Stimulated activated CD4-positive, alpha-beta T cell treated with anti-CD3 and anti-CD28 coated beads, Interleukin-1b, Interleukin-23, amount 100 ng/mL, for 4 hours (primary cell): ENCODE results near the gene CYP19A1.

Experiments
- DNase-seq, 2 donors: peaks; one replicate each; pipeline ENCODE4 v3.0.0-alpha.2; 2020; ENCODE audit warnings: low read depth in 2 of 2

The CYP19A1 gene

DNA sequence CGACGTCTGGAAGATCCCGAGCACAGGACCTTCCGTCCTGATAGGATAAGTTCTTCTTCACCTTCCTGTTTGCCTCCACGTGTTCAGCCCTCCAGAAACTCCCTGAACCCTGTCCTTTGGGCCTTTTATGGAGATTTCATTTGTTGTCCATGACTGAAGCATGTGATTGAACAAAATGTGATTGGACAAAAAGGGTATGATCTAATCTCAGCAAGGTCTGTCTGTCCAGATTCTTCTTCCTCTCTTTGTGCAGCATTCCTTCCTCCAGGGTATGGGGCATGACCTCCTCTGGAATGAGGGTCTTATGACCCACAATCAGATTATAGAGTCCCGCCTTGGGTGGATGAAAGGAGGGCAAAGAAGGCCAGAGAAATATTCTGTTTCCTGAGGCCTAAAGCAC, at the start of gene CYP19A1:
CYP19A1 (minus strand) TSS at position 101 of the 400 bp plus-strand sequence. CDS start 95,684 bp downstream, outside the sequence.
- no peak for DNase-seq

DNA sequence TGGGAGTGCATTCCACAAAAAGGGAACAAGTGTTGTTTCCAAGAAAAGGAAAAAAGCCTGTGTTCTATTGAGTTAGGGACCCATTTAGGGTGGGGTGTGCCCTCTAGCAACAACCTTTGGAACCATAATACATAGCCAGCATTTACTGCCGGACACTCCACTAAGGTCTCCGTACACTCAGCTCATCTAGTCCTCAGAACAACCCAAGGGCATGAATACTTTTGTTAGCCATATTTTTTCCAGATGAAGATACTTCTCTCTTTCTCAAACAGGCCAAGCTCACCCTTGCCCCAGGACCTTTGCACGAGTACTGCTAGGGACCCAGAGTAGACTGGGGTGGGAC, 49.3 kb upstream of the CYP19A1 start:
- no peak for DNase-seq

DNA sequence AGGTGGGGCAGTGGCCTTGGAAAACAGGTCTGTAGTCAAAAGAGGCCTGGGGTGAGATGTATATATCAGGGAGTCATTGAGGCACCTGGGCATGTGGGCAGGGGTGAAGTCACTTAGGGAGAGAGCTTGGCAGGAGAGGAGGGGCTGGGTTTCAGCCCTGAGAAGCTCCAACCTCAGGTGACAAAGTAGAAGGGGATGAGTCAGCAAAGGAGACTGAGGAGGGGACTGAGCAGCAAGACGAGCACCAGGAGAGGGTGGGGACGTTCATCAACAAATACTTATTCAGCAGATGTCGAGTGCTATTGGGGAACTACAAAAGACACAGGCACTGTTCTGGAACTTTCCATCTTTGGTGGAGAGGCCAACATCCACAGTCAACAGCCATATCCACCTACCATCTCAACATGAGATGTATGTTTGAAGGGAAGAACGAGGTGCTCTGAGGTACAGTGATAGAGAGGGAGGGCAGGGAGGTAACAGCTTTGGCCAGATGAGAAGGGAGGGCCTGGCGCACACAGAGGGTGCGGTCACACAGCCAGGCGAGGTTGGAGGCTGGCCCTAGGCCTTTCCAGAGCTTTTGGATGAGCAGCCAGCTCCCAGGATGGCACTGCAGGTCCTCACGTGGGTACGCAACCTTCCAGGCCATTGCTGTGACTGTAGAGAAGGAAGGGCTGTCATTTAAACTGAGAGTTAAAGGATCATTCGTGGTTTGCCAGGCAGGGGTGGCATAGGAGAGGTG, 48.7 kb upstream of the CYP19A1 start:
- DNase-seq, result no peak

DNA sequence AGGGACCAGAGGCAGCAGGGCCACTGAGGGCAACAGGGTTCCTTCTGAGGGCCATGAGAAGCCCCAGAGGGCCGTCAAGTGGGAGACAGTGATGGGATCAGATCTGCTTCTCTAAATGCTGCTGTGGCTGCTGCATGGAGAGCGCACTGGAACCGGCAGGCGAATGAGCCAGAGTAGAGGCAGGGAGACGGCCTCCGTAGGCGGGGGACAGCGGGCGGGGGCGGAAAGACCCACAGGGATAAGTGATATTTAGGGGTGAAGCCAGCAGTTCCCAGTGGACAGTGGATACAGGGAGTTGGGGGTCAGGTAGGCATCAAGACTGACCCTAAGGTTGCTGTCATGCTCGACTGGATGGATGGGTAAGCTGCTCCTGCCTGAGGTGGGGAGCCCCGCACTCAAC, 48.1 kb upstream of the CYP19A1 start:
- no peak for DNase-seq

DNA sequence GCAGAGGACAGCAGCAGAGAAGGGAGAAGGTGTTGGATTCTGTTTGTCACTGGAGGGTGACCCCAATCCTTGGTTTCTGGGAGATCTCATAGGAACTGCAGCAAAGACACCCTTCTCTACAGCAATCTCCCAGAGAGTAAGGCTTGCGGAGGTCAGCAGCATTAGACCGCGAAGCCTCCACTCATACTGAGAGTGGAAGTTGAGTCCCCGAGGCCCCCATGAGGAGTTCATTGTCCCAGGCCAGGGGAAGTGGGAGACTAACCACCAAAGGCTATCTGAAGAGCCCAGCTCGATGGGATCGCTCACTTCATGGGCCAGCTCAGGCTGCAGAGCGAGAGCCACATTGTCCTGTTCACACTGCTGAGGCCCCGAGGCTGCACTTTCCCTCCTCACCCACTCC, 47.6 kb upstream of the CYP19A1 start:
- no peak for DNase-seq

DNA sequence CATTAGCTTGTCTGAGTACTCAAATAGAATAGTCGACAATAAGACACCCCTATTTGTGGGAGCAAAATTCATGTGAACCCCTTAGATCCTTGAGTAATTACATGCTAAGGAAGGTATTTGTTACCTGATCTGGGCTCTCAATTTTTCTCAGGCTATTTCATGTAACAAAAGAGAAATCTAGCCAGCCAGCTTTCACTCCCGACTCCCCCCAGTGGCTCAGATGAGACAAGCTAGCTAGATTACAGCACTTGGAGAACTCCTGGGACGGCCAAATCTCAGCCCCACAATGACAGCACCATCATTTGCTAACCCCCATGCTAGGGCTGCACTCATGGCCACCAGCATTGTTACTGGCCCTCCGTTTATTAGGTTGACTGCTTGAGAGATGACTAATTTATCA, 44.4 kb upstream of the CYP19A1 start:
- no peak for DNase-seq

DNA sequence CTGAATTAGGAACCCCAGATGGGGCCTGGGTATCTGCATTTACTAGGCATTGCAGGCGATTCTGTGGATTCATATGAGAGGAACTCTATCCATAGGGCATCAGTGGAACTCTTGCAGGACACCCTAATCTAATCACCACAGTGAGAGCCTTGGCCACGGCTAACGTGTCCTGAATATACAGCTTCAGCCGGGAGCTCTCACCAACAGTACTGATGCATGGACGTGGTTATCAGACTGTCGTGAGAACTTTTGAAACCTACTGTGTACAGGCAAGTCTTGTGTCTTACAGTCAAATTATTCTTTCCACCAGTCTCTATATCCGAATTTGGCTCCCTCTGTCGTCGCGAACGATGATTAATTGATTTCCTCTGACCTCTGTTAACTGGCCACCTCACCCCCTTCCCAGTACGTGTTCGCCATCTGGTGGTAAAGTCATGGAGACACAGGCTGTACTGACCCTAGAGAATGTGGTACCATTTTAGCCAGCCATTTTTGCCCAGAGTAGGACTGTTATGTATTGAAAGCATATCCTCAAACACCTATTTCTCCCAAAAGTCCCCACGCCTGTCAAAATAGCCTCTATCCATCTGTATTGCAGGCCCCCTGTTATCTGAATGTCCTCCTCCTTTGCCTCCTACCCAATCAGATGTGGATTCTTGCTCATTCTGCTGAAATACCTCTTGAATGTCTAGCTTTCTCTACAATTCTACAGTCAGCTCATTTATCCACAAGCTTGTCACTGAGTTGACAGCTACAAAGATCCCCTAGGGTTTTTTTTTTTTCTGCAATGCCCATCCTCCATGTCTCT, 42.8 kb upstream of the CYP19A1 start:
- DNase-seq, result no peak

DNA sequence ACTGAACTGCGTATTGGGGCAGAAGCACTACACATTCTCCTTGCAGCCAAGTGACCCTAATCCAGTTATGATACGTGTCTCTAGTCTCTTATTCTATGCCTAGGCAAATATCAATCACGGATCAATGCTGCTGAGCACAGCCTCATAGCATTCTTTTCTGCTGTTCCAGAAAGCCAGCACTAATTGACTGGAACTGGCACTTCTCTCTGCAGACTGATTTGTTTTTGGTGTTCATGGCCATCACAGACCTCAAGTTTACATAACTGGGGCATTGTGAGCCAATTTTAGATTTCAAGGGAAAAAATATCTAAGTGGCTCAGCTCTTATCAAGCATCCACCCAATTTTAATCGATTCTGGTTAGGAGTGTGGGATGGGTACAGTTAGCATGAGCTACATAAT, 41.0 kb upstream of the CYP19A1 start:
- DNase-seq, result no peak

DNA sequence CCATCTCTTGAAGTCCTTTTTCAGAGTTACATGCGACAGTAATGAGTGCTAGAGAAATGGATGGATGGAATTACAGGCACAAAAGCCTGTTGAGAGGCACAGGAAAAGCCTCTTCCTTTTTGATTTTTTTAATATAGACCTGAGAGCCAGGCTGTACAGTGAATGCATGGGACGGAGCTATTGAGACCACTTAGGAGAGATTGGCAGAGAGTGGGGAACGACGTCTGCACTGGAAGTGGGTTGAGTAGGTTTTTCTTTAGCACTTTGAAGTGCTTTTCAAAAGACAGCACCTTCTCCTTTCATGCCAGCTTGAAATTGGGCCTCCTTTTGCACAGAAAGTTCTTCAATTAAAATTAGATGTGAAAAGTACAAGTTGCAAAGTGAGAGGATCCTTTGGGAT, 40.0 kb upstream of the CYP19A1 start:
- DNase-seq, result no peak

DNA sequence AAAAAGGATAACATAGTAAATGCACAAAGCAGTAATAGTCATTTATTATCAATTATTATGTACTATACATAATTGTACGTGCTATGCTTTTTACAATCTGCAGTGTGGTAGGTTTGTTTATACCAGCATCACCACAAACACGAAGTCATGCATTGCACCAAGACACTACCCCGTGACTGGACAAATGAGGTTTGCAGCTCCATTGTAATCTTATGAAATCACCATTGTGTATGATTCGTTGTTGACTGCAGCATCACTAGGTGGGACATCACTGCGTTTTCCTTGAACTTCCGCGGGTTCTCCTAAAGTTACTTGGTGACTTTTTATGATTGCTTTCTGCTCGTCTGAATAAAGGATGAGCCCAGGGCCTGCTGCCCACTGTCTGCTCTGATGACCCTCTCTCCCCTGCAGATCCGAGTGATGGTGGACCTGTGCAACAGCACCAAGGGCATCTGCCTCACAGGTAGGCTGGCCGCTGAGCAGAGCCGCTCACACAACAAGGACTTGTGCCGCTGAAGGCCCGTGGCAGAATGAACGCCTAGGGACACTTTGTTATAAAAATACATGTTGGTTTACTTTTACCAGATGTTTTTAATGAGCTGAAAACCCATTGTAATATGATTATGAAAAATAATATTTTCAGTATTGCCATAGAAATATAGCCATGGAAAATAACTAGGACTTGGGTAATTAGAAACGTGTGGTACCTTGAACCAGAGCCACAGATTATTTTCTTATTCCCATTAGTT, 38.8 kb upstream of the CYP19A1 start:
- DNase-seq, result no peak

DNA sequence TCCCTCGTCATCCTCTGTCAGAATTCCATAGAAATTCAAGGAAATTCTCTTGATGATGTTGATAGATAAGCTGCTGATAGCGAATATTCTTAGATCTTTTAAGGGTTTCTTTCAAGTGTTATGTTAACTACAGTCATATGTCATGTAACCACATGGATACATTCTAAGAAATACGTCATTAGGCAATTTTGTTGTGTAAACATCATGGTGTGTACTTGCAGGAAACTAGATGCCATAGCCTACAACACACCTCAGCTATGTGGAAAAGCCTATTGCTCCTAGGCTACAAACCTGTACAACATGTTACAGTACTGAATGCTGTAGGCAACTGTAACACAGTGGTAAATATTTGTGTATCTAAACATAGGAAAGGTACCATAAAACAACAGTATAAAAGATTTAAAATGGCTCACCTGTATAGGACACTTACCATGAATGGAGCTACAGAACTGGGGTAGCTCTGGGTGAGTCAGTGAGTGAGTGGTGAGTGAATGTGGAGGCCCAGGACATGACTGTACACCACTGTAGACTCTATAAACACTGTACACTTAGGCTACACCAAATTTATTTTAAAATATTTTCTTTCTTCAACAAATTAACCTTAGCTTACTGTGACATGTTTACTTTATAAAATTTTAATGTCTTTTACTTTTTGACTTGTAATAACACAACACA, 37.7 kb upstream of the CYP19A1 start:
- DNase-seq, result no peak

DNA sequence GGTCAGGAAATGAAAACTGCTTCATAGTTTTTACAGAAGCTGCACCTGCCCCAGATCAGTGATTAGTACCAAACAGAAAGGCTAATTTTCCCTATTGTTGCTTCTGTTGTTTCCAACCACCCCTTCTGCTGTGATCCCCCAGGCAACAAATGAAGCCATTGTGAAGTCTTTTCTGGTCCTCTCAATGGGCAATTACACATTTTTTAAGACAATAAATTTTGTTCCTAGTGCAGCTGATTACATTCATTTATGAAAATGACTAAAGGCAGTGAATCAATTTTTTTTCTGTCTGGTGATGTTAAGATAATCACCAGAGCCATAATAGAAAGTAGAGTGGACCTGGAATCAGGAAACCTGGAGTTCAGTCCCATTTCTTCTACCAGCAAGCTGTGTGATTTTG, 35.7 kb upstream of the CYP19A1 start:
- DNase-seq, result no peak

DNA sequence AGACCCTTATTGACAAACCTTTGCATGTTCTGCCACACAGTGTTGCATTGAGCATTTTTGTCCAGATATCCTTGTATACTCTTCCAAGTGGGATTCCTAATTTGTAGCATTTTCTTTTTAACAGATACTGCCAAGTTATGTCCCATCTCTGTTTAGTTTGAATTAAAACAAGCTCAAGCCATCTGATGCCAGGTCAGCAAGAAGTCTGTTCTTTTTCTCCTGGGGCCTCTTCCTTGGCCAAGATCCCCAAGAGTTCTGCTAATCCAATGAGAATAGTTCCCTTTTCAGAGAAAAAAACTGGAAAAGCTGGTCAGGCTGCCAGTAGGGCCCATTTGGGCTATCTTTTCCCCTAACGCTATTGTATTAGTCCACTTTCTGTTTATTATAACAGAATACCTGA, 32.9 kb upstream of the CYP19A1 start:
- DNase-seq, result no peak

DNA sequence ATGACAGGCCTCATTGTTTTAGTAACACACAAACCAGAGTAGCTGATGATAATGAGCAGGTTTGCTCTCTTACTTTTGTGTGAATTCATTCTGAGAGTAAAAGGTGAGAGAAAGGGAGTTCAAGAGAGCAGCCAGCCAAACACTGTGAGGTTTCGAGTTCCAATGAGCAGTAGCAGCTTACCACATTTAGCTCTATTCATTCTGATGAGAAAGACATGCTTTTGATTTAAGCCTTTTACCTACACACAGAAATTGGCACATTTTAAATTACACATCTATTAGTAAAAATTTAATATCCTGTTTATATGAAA, 31.0 kb upstream of the CYP19A1 start:
- no peak for DNase-seq

DNA sequence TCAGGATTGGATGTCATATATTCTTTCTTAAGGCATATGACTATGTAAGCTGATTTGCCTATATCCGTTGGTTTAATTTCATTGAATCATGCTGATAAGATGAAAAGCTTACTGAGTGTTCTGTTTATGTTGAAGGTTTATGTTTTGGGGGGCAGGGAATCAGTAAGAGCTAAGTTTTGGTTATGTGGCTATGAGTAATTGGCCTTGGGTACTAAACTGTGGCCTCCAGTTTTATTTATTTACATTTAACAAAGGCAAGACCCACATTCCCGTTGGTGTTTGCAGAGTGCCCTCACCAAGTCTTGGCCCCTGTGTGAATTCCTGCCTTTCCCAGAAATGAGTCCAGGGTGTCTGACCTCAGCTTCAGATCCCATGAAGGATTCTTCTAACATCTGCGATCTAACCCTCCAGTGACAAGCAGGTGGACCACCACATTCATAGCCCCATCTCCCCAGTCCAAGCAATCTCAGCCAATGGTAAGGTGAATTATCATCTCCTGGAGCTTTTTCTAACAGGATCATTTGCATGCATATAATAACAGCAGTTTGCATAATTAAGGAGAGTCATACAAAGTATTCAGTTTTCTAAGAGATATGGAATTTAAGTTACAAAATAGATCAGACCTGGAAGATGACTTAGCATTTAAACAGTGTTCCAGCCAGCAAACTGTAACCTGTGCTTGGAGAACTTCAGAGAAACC, 30.5 kb upstream of the CYP19A1 start:
- DNase-seq, result no peak

DNA sequence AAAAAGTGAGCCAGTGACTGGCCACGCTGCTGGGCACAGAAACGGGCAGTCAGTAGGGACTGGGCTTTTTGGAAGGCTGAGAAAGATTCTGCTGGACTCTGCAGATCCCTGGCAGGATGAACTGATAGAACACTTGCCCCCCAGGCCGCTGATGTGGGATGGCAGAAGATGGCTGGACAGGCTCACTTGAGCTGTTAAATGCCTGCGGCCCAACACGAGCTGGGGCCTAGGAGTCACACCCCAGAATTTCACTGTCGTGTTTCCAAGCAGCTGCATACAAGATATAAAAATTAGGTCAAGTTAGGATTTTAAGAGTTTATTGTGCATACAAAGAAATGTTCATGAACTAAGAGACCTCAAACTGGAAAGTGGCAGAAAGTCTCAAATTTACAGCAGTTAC, 29.9 kb upstream of the CYP19A1 start:
- DNase-seq, result no peak

DNA sequence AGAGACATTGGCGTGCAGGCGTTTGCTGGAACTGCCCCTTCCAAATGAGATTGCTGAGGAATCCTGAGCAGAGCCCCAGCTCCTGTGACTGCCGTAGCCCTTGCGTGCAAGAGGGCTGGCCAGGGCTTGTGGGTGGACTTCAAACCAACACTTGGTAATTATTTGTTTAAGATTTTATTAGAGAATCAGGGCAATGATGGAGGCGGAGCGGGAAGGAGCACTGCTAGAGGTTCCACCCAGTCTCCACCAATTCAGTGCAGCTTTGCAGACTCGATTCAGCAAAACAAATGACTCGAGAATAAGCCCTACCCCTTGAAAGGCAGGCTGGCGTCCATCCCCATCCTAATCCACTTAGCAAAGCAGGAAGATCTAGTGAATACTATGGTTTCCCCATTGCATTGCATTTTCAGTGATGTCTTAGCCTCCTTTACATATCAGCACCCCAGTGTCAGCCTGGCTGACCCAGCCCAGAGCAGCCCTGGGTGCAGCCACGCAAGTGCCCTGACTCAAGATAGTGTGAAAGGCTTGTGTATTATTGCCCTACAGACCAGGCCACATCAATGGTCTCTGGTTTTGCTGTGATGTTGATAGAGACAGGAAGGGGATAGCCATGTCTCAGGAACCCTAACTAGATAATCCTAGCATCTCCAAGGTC, 29.1 kb upstream of the CYP19A1 start:
- no peak for DNase-seq

DNA sequence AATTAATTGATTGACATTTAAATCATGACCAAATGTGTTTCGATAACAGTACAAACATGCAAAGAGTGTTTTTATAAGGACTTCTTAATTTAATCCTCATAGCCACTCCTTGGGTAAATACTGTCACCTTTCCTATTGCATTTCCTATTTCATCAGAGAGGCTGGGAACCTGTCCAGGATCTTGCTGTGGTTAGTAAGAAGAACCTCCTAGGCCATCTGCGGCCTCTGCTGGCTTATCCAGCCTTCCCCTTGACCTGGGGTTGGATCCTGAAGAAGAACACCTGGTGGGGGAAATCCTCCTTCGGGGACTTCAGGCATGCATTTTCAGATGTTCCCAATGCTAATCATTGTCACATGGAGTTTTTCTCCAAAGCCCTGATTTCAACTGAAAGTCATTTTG, 28.5 kb upstream of the CYP19A1 start:
- no peak for DNase-seq

DNA sequence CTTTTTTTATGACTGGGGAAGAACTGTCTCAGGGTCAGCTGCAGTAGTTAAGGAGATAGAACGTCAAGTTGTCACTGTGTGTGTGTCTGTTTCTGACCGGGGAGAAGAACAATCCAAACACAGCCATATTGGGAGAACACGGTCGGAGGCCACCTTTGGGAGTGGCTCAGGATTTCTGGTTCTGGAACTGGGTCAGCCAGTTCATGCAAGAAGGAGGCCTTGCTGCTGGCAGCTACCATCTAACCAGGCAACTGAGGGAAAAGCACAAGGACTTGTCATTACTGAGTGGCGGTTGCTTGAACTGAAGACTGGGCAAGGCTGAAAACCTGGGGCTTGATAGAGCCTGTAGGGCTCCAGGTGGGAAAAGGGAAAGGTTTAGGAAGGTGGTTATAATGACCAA, 27.7 kb upstream of the CYP19A1 start:
- no peak for DNase-seq

DNA sequence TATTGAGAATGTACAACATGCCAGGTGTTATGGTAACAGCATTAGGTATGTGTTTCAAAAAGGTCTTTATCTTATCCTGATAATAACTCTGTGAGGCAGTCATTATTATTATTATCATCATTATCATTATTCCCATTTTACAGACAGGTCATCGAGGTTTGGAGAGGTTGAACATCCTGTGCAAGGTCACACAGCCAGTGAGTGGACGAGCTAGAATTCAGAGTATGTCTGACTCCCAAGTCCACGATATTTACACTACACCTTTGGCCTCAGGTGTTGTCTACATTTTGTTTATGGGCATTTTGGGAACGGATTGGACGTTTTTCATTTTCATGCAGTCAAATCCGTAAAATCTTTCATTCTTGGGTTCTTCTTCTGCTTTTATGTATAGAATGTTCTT, 27.0 kb upstream of the CYP19A1 start:
- DNase-seq, result no peak

DNA sequence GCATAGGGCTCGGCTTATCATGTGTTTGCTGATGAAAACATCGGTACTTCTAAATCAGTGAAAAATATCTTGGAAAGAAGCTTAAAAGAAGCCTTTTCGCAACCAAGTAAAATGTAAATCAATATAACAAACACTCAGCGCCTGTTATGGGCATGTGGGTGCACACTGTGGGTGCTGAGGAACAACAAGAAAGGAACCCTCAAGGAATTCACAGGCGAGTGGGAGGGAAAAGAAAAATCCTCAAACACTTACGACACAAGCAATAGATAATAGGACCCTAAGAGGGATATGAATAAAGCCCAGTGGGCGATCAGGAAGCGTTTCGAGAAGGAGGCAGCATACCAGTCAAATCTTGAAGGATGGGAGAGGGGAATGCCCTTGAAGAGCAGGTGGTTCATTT, 25.0 kb upstream of the CYP19A1 start:
- DNase-seq, result no peak
